Mucosa of gallbladder (tissue), 1 donor: Measurements from ENCODE around the gene SS18L1. TPM values are rescaled to one million over a fixed set of nuclear protein-coding genes. Genes with fewer than 3 reads are reported as not detected.

Source experiments
- DNase-seq: peaks from one replicate; pipeline ENCODE4 v3.0.0-alpha.2; 2020; ENCODE audit warnings: low spot score
- total RNA-seq: library from RNA; stranded (reverse); gene quantifications from one replicate; pipeline ENCODE4 v1.2.1, GENCODE V29; 2021
- donor health status: DM: no; HTN: no; CAD: no.

SS18L1 gene
- total RNA-seq, 1 donor from 2014 or later = 14.2 TPM

GRCh38 chr20:62156592-62157386, 13.2 kb downstream of the SS18L1 start:
- DNase-seq = peak; percentile 46

- no peak for DNase-seq
Observed at GRCh38 chr20:62157387-62158087, 14.0 kb downstream of the SS18L1 start.

GRCh38 chr20:62158088-62158400, 14.5 kb downstream of the SS18L1 start:
- DNase-seq = no peak

- no peak for DNase-seq
Observed at GRCh38 chr20:62158541-62158940, 15.0 kb downstream of the SS18L1 start.

- DNase-seq = no peak
Observed at GRCh38 chr20:62159052-62159451, 15.5 kb downstream of the SS18L1 start.

GRCh38 chr20:62159839-62160238, 16.3 kb downstream of the SS18L1 start:
- DNase-seq = no peak

GRCh38 chr20:62160253-62160652, 16.7 kb downstream of the SS18L1 start:
- DNase-seq = no peak

GRCh38 chr20:62160876-62161275, 17.3 kb downstream of the SS18L1 start:
- no peak for DNase-seq

- DNase-seq = no peak
Observed at GRCh38 chr20:62161347-62161746, 17.8 kb downstream of the SS18L1 start.

GRCh38 chr20:62162765-62163484, 19.4 kb downstream of the SS18L1 start:
- no peak for DNase-seq

- no peak for DNase-seq
Observed at GRCh38 chr20:62163485-62163865, 19.9 kb downstream of the SS18L1 start.

- no peak for DNase-seq
Observed at GRCh38 chr20:62163986-62164762, 20.6 kb downstream of the SS18L1 start.

- no peak for DNase-seq
Observed at GRCh38 chr20:62164879-62165761, 21.6 kb downstream of the SS18L1 start.

- DNase-seq = no peak
Observed at GRCh38 chr20:62165762-62166399, 22.3 kb downstream of the SS18L1 start.

- DNase-seq = no peak
Observed at GRCh38 chr20:62167474-62167873, 23.9 kb downstream of the SS18L1 start.

- DNase-seq = no peak
Observed at GRCh38 chr20:62168061-62168460, 24.5 kb downstream of the SS18L1 start.

- DNase-seq = no peak
Observed at GRCh38 chr20:62168890-62169435, 25.4 kb downstream of the SS18L1 start.

- no peak for DNase-seq
Observed at GRCh38 chr20:62170536-62170935, 27.0 kb downstream of the SS18L1 start.

GRCh38 chr20:62171245-62171644, 27.7 kb downstream of the SS18L1 start:
- no peak for DNase-seq

GRCh38 chr20:62172666-62173065, 29.1 kb downstream of the SS18L1 start:
- no peak for DNase-seq
